Activated T-helper 1 cell treated with anti-CD3 and anti-CD28 coated beads, Interleukin-2, amount 50 U/mL, for 16 hours (primary cell): Measurements from ENCODE around the gene SYT9.
"Not testable (repeated sequence)": the region's sequence is repeated elsewhere in the genome, so short reads cannot be mapped to it uniquely, and the experiment has no call there.

ENCODE experiments used
- DNase-seq, 2 donors: peaks; one replicate each; pipeline ENCODE4 v3.0.0-alpha.2; 2020; ENCODE audit warnings: low read depth in 1 of 2, low spot score in 1 of 2

SYT9 gene

DNA sequence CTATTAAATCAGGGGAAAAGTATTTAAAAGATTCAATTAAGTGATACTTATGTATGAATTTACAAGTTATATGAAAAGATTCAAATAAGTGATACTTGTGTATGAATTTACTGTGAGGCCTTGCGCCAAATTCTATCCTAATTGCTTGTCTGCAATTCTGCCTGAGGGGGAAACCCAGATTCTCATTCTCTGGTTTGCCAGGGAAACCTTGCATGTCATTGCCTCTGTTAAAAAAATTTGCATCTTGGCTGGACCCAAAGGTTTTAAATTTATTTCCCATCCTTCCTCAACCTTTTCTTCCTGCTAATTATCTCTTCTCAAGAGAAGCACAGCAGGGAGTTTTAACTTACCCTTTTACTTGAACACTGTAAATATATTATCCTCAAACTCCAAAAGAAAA lies 247.4 kb downstream of the SYT9 start:
- no peak for DNase-seq

GRCh38 chr11:7500251-7500650 lies 248.5 kb downstream of the SYT9 start:
- no peak for DNase-seq

DNA sequence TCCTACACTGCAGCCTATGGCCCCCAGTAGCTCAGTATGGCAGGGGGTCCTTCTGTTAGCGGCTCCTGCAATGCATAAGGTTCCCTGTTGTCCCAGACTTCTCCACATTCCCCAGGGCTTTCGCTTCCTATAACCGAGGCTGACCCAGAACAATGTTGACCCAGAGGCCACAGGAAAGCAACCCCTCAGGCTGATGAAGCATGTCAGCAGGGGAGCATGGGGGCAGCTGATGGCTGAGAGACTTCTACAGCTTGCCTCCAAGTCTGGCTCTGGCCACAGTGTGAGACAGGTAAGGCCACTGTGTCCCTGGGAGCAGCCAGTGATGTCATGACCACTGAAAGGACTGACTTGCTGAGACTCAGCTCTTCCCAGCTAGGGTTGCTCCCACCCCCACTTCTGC lies 249.5 kb downstream of the SYT9 start:
- no peak for DNase-seq

GRCh38 chr11:7501894-7502293 lies 250.2 kb downstream of the SYT9 start:
- no peak for DNase-seq

- DNase-seq: no peak
Observed at GRCh38 chr11:7506243-7506642, 254.5 kb downstream of the SYT9 start.

- DNase-seq: no peak
Observed at GRCh38 chr11:7508087-7508486, 256.4 kb downstream of the SYT9 start.

DNA sequence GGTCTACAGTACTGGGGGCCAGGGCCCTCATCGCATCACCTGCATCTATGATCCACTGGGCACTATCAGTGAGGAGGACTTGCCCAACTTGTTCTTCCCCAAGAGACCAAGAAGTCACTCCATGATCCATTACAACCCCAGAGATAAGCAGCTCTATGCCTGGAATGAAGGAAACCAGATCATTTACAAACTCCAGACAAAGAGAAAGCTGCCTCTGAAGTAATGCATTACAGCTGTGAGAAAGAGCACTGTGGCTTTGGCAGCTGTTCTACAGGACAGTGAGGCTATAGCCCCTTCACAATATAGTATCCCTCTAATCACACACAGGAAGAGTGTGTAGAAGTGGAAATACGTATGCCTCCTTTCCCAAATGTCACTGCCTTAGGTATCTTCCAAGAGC lies 258.3 kb downstream of the SYT9 start:
- no peak for DNase-seq

DNA sequence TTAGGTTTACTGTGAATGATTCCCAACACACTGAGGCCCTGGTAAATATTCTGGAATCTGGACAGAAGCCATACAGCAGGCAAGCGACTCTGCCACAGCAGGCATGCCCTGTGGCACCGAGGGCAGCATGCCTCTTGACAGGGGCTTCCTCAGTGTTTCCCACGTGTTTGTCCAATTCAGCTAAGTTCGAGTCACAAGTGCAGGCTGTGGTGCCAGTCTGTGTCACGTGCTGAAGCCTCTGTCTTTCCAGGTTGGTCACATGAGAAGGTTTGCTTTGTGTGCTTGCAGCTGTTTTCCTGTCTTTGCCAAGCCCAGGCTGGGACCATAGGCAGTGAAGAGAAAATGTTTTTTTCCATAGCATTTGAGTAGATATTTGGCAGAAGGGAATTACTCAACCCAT lies 259.7 kb downstream of the SYT9 start:
- DNase-seq: no peak

GRCh38 chr11:7512525-7513233 lies 261.0 kb downstream of the SYT9 start:
- DNase-seq: no peak

DNA sequence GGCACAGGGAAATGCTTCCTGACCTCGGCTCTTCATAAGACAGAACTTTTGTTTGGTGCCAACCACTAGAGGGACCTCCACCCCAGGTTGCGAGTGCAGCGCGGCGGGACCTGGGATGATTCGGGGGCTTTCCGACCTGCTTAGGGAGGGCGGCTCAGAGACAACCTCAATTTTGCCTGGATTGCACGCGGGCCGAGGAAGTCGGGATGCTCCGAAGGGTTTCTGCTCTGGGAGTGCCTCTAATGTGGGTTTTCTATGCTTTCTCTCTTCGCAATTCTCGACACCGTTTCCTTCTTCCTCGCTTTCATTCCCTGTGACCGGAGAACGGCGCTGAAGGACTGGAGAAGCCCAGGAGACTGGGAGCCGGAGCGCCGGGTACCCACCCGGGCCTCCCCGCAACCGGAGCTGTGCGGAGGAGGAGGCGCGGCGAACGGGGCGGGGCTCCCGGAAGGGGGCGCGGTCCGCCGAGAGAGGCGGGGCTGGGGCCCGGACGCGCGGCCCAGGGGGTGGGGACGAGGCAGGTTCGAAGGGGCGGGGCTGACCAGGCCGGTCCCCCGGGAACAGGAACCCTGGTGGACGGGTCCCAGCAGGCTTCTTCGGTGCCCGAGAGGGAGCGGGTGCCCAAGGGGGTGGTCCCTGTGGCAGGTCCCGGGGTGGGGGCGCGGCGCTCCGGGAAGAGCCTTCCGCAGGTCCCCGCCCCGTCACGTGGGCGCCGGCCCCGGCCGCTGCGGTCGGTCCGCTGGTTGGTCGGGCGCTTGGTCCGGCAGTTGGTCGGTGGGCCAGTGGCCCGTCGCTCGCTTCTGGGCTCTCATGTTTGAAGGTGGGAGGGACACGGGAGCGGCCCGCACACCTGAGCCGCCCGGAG lies 261.8 kb downstream of the SYT9 start, which contains the start of gene PPFIBP2:
TSS of gene PPFIBP2 (plus strand) at position 766 of the 865 bp plus-strand sequence. CDS start 35,477 bp downstream, outside the sequence.
- peak; percentile 60 to 73 for DNase-seq

GRCh38 chr11:7514099-7514591 lies 262.4 kb downstream of the SYT9 start:
- peak in 1 of 2 donors; percentile 3 for DNase-seq

GRCh38 chr11:7515447-7515886 lies 263.8 kb downstream of the SYT9 start:
- DNase-seq: no peak

GRCh38 chr11:7516475-7516874 lies 264.8 kb downstream of the SYT9 start:
- DNase-seq: no peak

DNA sequence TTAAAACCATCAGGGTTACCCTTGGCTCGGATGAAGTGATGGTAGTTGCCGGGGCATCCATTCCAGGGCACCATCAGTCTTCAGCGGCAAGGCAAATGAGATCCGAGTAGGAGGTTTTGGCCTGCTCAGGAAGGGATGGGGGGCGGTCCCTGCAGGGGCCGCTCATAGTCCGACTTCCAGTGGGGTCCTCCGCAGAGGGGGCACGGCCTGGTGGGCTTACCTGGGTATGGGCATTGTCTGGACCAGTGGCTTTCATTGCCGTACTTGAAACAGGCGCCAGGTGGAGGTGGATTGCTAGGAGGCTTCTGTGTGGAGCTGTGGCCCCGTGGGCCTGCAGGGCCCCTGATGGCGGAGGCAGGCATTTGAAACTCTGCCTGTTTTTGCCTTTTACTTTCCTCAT lies 266.0 kb downstream of the SYT9 start:
- DNase-seq: not testable (repeated sequence)
